IMR-90 (cell line): ENCODE data around the gene DPYD. TPM values are rescaled to one million over a fixed set of nuclear protein-coding genes. Genes with fewer than 3 reads are reported as not detected.

Experiments used
- ATAC-seq: fragments of 200-7000 bp; cut with Tn5 transposase; 2 replicates; pipeline ENCODE4 v1.9.1; 2020; ENCODE audit warnings: low read depth, mild to moderate bottlenecking, moderate library complexity
- BruUV-seq: library from RNA; stranded (reverse); fragments of 400-500 nt; replicated peaks from 2 replicates; lab custom pipeline; 2021; lab: Mats Ljungman, UMichigan
- CTCF ChIA-PET: fragments of 300-600 bp; formaldehyde crosslinking; extraction: SDS; loops from one replicate; lab custom pipeline; 2021; ENCODE audit warnings: antibody characterized with exemption; lab: Yijun Ruan, JAX
- POLR2A ChIA-PET: fragments of 300-600 bp; sonication (Branson Sonifier 250); formaldehyde crosslinking; loops from one replicate; lab custom pipeline; 2022; ENCODE audit warnings: antibody characterized with exemption; ENCODE audit not compliant: unreplicated experiment; lab: Charles Lee
- DNase-seq: peaks from one replicate; pipeline ENCODE4 v3.0.0; 2013
- H2AFZ ChIP-seq: replicated peaks from 2 replicates; pipeline ENCODE3; 2013; ENCODE audit warnings: low read length, mild to moderate bottlenecking; ENCODE audit not compliant: poor library complexity
- H2AK5ac ChIP-seq: 2 replicates; pipeline ENCODE4 v1.6.1; 2013; ENCODE audit warnings: low read depth, low read length, inconsistent platforms
- H2AK9ac ChIP-seq: replicated peaks from 2 replicates; pipeline ENCODE3; 2013; ENCODE audit warnings: mild to moderate bottlenecking, low read depth, low read length, moderate library complexity; ENCODE audit not compliant: poor library complexity
- H2BK120ac ChIP-seq: 2 replicates; pipeline ENCODE4 v1.6.1; 2013; ENCODE audit warnings: low read depth, low read length, inconsistent platforms
- H2BK15ac ChIP-seq: 3 replicates; pipeline ENCODE4 v1.6.1; 2013; ENCODE audit warnings: low read depth, low read length, inconsistent platforms
- H2BK20ac ChIP-seq: 2 replicates; pipeline ENCODE4 v1.6.1; 2013; ENCODE audit warnings: low read depth, mild to moderate bottlenecking, inconsistent platforms, low read length, moderate library complexity
- H2BK5ac ChIP-seq: 2 replicates; pipeline ENCODE4 v1.6.1; 2013; ENCODE audit warnings: mild to moderate bottlenecking, low read depth, low read length, inconsistent platforms; ENCODE audit not compliant: poor library complexity, severe bottlenecking
- H3K14ac ChIP-seq: replicated peaks from 2 replicates; pipeline ENCODE4 v1.6.1; 2013; ENCODE audit warnings: low read depth, low read length, inconsistent platforms
- H3K18ac ChIP-seq: 2 replicates; pipeline ENCODE4 v1.6.1; 2013; ENCODE audit warnings: low read depth, low read length, control low read depth
- H3K23ac ChIP-seq: 2 replicates; pipeline ENCODE4 v1.6.1; 2013; ENCODE audit warnings: low read depth, low read length, inconsistent platforms
- H3K27ac ChIP-seq: 2 replicates; pipeline ENCODE4 v1.5.1; 2013; ENCODE audit warnings: mild to moderate bottlenecking, control low read depth, low read length; ENCODE audit not compliant: insufficient read depth
- H3K27me3 ChIP-seq: 2 replicates; pipeline ENCODE4 v1.6.1; 2013; ENCODE audit warnings: low read length; ENCODE audit not compliant: control insufficient read depth, insufficient read depth
- H3K36me3 ChIP-seq: 2 replicates; pipeline ENCODE4 v1.6.1; 2013; ENCODE audit warnings: low read length, mixed read lengths; ENCODE audit not compliant: control insufficient read depth, insufficient read depth
- H3K4ac ChIP-seq: 2 replicates; pipeline ENCODE4 v1.6.1; 2013; ENCODE audit warnings: low read depth, low read length, inconsistent platforms
- H3K4me1 ChIP-seq: 2 replicates; pipeline ENCODE4 v1.6.1; 2013; ENCODE audit warnings: low read length, mixed read lengths; ENCODE audit not compliant: control insufficient read depth, insufficient read depth
- H3K4me2 ChIP-seq: 2 replicates; pipeline ENCODE4 v1.6.1; 2013; ENCODE audit warnings: low read depth, mild to moderate bottlenecking, control low read depth, low read length, moderate library complexity
- H3K4me3 ChIP-seq: 2 replicates; pipeline ENCODE4 v1.5.1; 2013; ENCODE audit warnings: low read depth, mild to moderate bottlenecking, control low read depth, low read length, moderate library complexity; ENCODE audit not compliant: insufficient read depth
- H3K56ac ChIP-seq: 2 replicates; pipeline ENCODE4 v1.6.1; 2013; ENCODE audit warnings: low read length, inconsistent platforms; ENCODE audit not compliant: insufficient read depth; ENCODE audit errors: extremely low read depth
- H3K79me1 ChIP-seq, 2 experiments: 2 replicates each; pipeline ENCODE4 v1.6.1; 2013; ENCODE audit warnings: low read length in 2 of 2, inconsistent platforms in 1 of 2, low read depth in 1 of 2
- H3K9ac ChIP-seq: 2 replicates; pipeline ENCODE4 v1.6.1; 2013; ENCODE audit warnings: low read depth, low read length, control low read depth
- H3K9me1 ChIP-seq: 2 replicates; pipeline ENCODE4 v1.6.1; 2013; ENCODE audit warnings: low read length, inconsistent platforms; ENCODE audit not compliant: insufficient read depth
- H3K9me3 ChIP-seq: 2 replicates; pipeline ENCODE4 v1.6.1; 2013; ENCODE audit warnings: low read length; ENCODE audit not compliant: control insufficient read depth, insufficient read depth
- H4K20me1 ChIP-seq: 2 replicates; pipeline ENCODE4 v1.6.1; 2013; ENCODE audit warnings: low read length, inconsistent platforms; ENCODE audit not compliant: insufficient read depth
- H4K5ac ChIP-seq: 2 replicates; pipeline ENCODE4 v1.6.1; 2013; ENCODE audit warnings: mild to moderate bottlenecking, low read depth, low read length, control low read depth
- H4K8ac ChIP-seq, 2 experiments: 2 replicates each; pipeline ENCODE4 v1.6.1; 2013; ENCODE audit warnings: low read depth in 2 of 2, low read length in 2 of 2, control low read depth in 1 of 2, inconsistent platforms in 1 of 2
- H4K91ac ChIP-seq: 2 replicates; pipeline ENCODE4 v1.6.1; 2013; ENCODE audit warnings: low read depth, low read length, inconsistent platforms; ENCODE audit not compliant: insufficient read depth
- BHLHE40 ChIP-seq: fragments of 150-350 bp; IDR thresholded peaks from 2 replicates; pipeline ENCODE4 v1.6.1; 2016; ENCODE audit warnings: mild to moderate bottlenecking, low read depth, low read length
- CEBPB ChIP-seq: IDR thresholded peaks from 2 replicates; pipeline ENCODE4 v1.6.1; 2012; ENCODE audit warnings: low read depth, low read length, improper control_type of control experiment
- FOS ChIP-seq: fragments of 150-350 bp; IDR thresholded peaks from 2 replicates; pipeline ENCODE4 v1.6.1; 2016; ENCODE audit warnings: low read depth, low read length
- MAFK ChIP-seq: IDR thresholded peaks from 2 replicates; pipeline ENCODE4 v1.6.1; 2012; ENCODE audit warnings: low read depth, low read length, improper control_type of control experiment
- MAZ ChIP-seq: IDR thresholded peaks from 2 replicates; pipeline ENCODE4 v1.6.1; 2012; ENCODE audit warnings: low read depth, mild to moderate bottlenecking, low read length, improper control_type of control experiment, moderate library complexity, borderline replicate concordance
- NFE2L2 ChIP-seq: fragments of 150-350 bp; IDR thresholded peaks from 2 replicates; pipeline ENCODE4 v1.6.1; 2016; ENCODE audit warnings: low read depth, mild to moderate bottlenecking, low read length
- POLR2A ChIP-seq: IDR thresholded peaks from 2 replicates; pipeline ENCODE4 v1.6.1; 2012; ENCODE audit warnings: mild to moderate bottlenecking, low read depth, low read length
- RAD21 ChIP-seq: IDR thresholded peaks from 2 replicates; pipeline ENCODE4 v1.6.1; 2012; ENCODE audit warnings: low read length, improper control_type of control experiment
- RFX5 ChIP-seq: IDR thresholded peaks from 2 replicates; pipeline ENCODE4 v1.8.0; 2012; ENCODE audit warnings: low read depth, mild to moderate bottlenecking, low read length, moderate library complexity
- WGBS, 2 experiments: methylation state at CpG; one replicate each; pipeline versions ENCODE4 v1.1.5 to v1.1.7; 2013; ENCODE audit warnings: missing lambda C conversion rate in 2 of 2; ENCODE audit not compliant: insufficient read length in 1 of 2; ENCODE audit errors: extremely low coverage in 2 of 2; 5-methylcytosine and 5-hydroxymethylcytosine counted together
- dilution Hi-C: fragments of 300-500 bp; cut with HindIII; formaldehyde crosslinking; loops from one replicate; pipeline ENCODE4 v1.14.3; 2018; ENCODE audit warnings: low sequenced_read_pairs; ENCODE audit not compliant: unreplicated experiment
- in situ Hi-C: fragments of 300-500 bp; cut with MboI; formaldehyde crosslinking; loops from 3 replicates; pipeline ENCODE4 v1.14.3; 2019; ENCODE audit warnings: low sequenced_read_pairs, inconsistent platforms, mixed read lengths
- intact Hi-C: fragments of 100-400 bp; cut with micrococcal nuclease; formaldehyde crosslinking; loops from 2 replicates; pipeline ENCODE4 v1.10.0; 2022
- polyA plus RNA-seq, 3 experiments: library from polyadenylated mRNA; depleted of rRNA; stranded (reverse); fragments of >200 nt; gene quantifications; 2 replicates each; pipeline ENCODE4 v1.2.3, GENCODE V29; 2012; ENCODE audit warnings: low replicate concordance in 1 of 3
- total RNA-seq: library from RNA; depleted of rRNA; stranded (reverse); fragments of >200 nt; gene quantifications from 2 replicates; pipeline ENCODE4 v1.2.3, GENCODE V29; 2012
- TF ChIP-seq, protein P1 (sequence below): conservative IDR thresholded peaks from 2 replicates; pipeline ENCODE4 v1.5.1; 2012; ENCODE audit warnings: mild to moderate bottlenecking, low read depth, low read length, improper control_type of control experiment

The DPYD gene
- total and polyA plus RNA-seq, 2 of the 4 experiments (the other 2 are of a cell fraction), result 9.3 to 47.3 TPM

DNA sequence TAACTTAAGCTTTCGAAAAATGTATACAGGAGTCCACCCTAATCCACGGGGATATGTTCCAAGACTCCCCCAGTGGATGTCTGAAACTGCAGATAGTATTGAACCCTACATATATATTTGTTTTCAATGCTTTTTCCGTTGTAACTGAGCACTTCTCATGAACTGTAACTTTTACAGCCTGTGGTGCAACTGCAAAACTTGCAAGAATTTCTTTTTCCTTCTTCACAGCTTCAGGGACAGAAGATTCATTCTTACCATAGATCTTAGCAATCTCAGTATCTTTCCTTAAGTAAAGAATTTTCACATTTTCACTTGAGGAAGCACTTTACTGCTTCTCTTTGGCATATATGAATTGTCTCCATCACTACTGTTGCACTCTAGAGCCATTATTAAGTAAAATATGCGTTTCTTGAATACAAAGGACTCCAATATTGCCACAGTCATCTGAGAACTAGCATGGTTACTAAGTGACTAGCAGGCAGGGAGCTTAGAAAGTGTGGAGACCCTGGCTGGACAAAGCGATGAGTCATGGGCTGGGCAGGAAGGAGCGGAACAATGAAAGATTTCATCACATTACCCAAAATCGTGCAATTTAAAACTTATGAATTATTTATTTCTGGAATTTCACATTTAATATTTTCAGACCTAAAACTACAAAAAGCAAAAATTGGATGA lies 14.1 kb downstream of the DPYD start:
- DNase-seq (peak; percentile 90), ATAC-seq (peak; percentile 67)
- Histone ChIP-seq H3K56ac (no peak overlapping the region), H3K4me1 (peaks cover 2% of the 10 kb centered on the region; the same call in 1 of the 2 replicates), H3K14ac (no peak overlapping the region; the same call in 1 of the 2 replicates), H2AFZ (no peak overlapping the region), H3K79me1 (peaks cover 4 to 14% of the 10 kb centered on the region in 2 experiments; a peak in 3 of 4 replicates), H2BK5ac (no peak overlapping the region), H2AK9ac (no peak overlapping the region), H3K9ac (no peak overlapping the region), H4K8ac (no peak overlapping the region), H2BK15ac (no peak overlapping the region), H3K27ac (no peak overlapping the region), H3K9me3 (no peaks in the 10 kb centered on the region), H2AK5ac (no peak overlapping the region), H3K36me3 (no peaks in the 10 kb centered on the region), H3K4me2 (no peak overlapping the region), H3K4ac (no peak overlapping the region; the same call in 1 of the 2 replicates), H3K23ac (no peak overlapping the region), H3K9me1 (no peaks in the 10 kb centered on the region; the same call in 1 of the 2 replicates), H3K4me3 (no peak overlapping the region), H4K20me1 (no peaks in the 10 kb centered on the region), H2BK120ac (no peak overlapping the region), H4K91ac (no peak overlapping the region), H3K18ac (no peak overlapping the region), H4K5ac (no peak overlapping the region), H2BK20ac (no peak overlapping the region), H3K27me3 (no peaks in the 10 kb centered on the region)
- no CpG with 5 or more reads among the region's 7 CpGs for WGBS, 2 experiments
- TF ChIP-seq, protein P1, sequence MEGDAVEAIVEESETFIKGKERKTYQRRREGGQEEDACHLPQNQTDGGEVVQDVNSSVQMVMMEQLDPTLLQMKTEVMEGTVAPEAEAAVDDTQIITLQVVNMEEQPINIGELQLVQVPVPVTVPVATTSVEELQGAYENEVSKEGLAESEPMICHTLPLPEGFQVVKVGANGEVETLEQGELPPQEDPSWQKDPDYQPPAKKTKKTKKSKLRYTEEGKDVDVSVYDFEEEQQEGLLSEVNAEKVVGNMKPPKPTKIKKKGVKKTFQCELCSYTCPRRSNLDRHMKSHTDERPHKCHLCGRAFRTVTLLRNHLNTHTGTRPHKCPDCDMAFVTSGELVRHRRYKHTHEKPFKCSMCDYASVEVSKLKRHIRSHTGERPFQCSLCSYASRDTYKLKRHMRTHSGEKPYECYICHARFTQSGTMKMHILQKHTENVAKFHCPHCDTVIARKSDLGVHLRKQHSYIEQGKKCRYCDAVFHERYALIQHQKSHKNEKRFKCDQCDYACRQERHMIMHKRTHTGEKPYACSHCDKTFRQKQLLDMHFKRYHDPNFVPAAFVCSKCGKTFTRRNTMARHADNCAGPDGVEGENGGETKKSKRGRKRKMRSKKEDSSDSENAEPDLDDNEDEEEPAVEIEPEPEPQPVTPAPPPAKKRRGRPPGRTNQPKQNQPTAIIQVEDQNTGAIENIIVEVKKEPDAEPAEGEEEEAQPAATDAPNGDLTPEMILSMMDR, result no peak
- no peak for TF ChIP-seq RAD21
- TF ChIP-seq MAFK, result 0 out of 2 replicates have a peak, but pooled peaks have one; percentile 8
- TF ChIP-seq MAZ, result no peak
- no peak for TF ChIP-seq RFX5
- peak; percentile 87 for TF ChIP-seq FOS
- TF ChIP-seq POLR2A, result no peak
- TF ChIP-seq CEBPB, result peak; percentile 87
- peak; percentile 69 for TF ChIP-seq NFE2L2
- peak; percentile 30; the same call in 1 of the 2 replicates for TF ChIP-seq BHLHE40
- dilution Hi-C loops (no loop called here), intact Hi-C loops (no loop called here), in situ Hi-C loops (no loop called here)
- BruUV-seq, result no TSS peak
- CTCF ChIA-PET, result interaction anchor here (0.7 kb wide), 1 partner anchor 13 kb away, joined by 4 read pairs; no protein-coding TSS in a partner anchor
- POLR2A ChIA-PET, result no interaction called here
